Body of pancreas (tissue), 4 donors: Measurements from ENCODE around the gene LSM14A.

ENCODE experiments used
- CTCF ChIP-seq, 7 experiments: fragments of 450-650 bp in 4 of 7; fragments of 200-600 bp in 3 of 7; sonication (generic) in 3 of 7; IDR thresholded peaks; one replicate each; pipeline ENCODE4 v1.5.1; 2016 to 2019; ENCODE audit warnings: antibody characterized with exemption in 7 of 7
- POLR2A ChIP-seq, 3 donors: fragments of 450-650 bp; IDR thresholded peaks; one replicate each; pipeline ENCODE4 v1.6.1; 2016; ENCODE audit warnings: antibody characterized with exemption in 3 of 3, mild to moderate bottlenecking in 2 of 3

- TF ChIP-seq CTCF (IDR thresholded peaks at IDR 0.05) (no peak), POLR2A (IDR thresholded peaks at IDR 0.05) (no peak)
Measured at GRCh38 chr19:34235425-34235940, 63.2 kb downstream of the LSM14A start.
